ENCODE data around the gene OSBPL3. TPM values are rescaled to one million over a fixed set of nuclear protein-coding genes. Genes with fewer than 3 reads are reported as not detected.

Gene OSBPL3
- total RNA-seq, 2 donors from 2014 or later = 52.9 to 53.0 TPM

DNA sequence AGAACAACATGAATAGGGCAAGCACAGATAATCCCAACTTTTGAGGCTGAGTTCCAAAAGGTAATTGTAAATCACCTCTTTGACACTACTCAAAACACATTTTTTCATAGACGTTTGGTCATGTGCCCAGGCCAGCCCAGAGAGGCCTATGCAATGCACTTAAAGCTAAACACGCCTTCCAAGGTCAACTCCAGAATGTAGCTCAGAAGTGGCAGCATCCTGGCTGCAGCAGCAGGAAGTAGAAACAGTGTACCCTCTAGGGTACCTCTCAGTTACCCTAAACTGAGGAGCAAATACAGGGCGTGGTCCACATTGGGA is 58.7 kb downstream of the OSBPL3 start:
- H3K4me3 Mint-ChIP-seq = peak overlapping the region; percentile 12 to 76
- no peaks in the 10 kb centered on the region for H3K27me3 Mint-ChIP-seq (ENCODE audit: low read depth)
- ATAC-seq (replicated peaks in 1 of 2) = peak; percentile 16 to 30

DNA sequence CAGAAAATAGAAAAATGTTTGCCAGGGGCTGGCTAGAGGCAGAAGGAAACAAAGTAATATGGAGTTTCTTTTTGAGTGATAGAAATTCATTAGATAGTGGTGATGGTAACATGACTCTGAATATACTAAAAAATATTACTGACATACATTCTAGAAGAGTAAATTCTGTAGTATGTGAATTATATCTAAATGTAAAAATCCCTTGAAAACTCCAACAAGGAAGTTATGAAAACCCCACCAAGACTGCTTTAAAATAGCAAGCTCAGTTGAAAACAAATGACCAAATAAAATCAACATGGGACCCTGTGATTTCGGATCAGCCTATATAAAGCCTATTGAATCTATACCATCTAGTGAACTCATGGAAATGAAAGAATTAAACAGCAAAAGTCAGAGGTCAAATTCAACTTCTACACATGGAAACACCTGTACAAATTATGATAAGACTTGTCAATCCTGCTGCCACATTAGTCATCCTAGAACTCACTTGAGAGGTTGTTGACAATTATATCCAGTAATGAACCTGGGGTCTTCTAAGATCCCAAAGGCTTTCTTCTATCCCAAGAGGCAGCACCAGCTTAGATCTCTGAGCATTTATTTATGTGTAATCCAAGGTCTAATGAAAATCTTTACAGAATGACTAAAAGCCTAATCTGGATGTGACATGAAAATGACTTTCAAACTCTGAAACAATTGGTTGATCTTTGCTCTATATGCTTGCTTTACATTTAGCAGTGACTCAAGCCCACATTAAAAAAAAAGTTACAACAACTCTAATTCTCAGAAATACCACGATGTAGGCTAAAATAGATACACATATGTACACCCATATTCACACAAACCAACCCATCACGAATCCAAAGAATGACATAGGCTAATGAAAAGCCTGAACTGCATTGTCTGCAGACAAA is 59.3 kb downstream of the OSBPL3 start:
- Mint-ChIP-seq H3K27me3 (ENCODE audit: low read depth) (no peaks in the 10 kb centered on the region), H3K9me3 (no peaks in the 10 kb centered on the region), H3K27ac (peak overlapping the region; percentile 24), H3K4me3 (peak overlapping the region; percentile 27 to 76), H3K36me3 (ENCODE audit: insufficient read depth in 2 of 2) (peaks cover 0 to 5% of the 10 kb centered on the region in 2 donors), H3K4me1 (ENCODE audit: low read depth) (peaks cover 90% of the 10 kb centered on the region)
- ATAC-seq (replicated peaks in 1 of 2) (peak; percentile 74 to 86), DNase-seq (no peak)

More for the DNA sequence above, 58.7 kb downstream of the OSBPL3 start:
- DNase-seq = no peak
- peak overlapping the region; percentile 24 for H3K27ac Mint-ChIP-seq
- no peaks in the 10 kb centered on the region for H3K9me3 Mint-ChIP-seq
- H3K4me1 Mint-ChIP-seq (ENCODE audit: low read depth) = peaks cover 84% of the 10 kb centered on the region
- H3K36me3 Mint-ChIP-seq (ENCODE audit: insufficient read depth in 2 of 2) = peaks cover 0 to 5% of the 10 kb centered on the region in 2 donors

DNA sequence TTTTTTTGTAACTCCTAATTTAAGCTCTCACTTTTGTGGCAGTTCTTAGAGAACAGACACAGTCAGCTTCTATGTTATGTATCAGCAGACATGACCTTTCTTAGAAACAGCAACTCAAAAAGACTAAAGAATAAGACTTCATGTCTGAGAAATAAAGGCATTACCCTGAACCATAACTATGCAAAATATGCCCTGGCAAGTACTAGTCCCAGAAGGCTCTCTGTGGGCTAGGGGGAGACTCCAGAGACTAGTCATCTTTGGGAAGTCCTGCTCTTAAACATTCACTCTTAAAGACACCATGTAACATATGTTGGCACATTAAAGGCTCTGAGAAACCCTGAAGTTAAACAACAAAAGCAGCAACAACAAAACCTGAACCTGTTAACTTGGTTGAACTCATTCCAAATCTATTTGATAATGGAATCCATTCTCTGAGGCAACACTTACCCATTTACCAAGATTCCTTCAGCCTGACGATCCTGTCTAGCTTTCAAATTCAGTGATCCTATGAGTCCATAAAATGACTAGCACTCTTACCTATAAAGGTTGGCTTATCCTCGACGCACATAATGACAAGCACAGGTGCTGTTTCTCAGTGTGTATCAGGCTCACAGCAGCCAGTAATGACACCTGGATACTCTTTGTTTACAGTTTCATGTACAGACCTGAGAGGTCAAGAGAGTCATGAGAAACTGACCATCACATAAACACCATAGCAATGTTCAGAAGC is 62.3 kb downstream of the OSBPL3 start:
- H3K27ac Mint-ChIP-seq = peak overlapping the region; percentile 75

DNA sequence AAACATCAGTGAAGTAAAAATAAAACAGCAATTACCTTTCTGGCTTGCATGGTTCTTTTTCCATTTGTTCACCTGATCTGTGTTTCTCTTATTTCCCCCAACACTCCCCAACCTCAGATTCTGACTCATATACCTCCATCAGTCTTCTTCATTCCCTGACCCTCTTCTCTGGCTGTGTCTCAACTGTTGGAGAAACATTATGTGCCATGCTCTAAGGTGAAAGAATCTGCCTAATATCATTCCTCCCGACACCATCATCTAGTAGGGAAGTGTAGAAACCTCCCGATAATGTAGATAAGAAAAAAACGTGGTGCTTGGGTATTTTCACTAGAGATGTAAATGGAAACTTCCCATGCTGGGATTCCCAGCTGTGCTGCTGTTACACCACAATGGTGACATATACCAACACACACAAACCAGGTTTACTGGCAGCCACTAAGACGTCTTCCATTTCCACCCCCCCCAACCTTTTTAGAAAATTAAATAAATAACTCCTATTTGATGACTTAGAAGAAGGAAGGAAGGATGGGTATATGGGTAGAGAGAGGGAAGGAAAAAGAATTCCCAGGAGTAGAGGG is 63.4 kb downstream of the OSBPL3 start:
- no peak for ATAC-seq (replicated peaks in 1 of 2)
- peak overlapping the region; percentile 41 for H3K27ac Mint-ChIP-seq

More for the DNA sequence above, 62.3 kb downstream of the OSBPL3 start:
- ATAC-seq (replicated peaks in 1 of 2) (peak; percentile 22 to 59), DNase-seq (no peak)
- peak overlapping the region in 1 of 2 donors; percentile 58 for H3K4me3 Mint-ChIP-seq
- no peaks in the 10 kb centered on the region for H3K9me3 Mint-ChIP-seq
- H3K36me3 Mint-ChIP-seq (ENCODE audit: insufficient read depth in 2 of 2) = peaks cover 0 to 8% of the 10 kb centered on the region in 2 donors
- H3K27me3 Mint-ChIP-seq (ENCODE audit: low read depth) = no peaks in the 10 kb centered on the region
- H3K4me1 Mint-ChIP-seq (ENCODE audit: low read depth) = peaks cover 100% of the 10 kb centered on the region

DNA sequence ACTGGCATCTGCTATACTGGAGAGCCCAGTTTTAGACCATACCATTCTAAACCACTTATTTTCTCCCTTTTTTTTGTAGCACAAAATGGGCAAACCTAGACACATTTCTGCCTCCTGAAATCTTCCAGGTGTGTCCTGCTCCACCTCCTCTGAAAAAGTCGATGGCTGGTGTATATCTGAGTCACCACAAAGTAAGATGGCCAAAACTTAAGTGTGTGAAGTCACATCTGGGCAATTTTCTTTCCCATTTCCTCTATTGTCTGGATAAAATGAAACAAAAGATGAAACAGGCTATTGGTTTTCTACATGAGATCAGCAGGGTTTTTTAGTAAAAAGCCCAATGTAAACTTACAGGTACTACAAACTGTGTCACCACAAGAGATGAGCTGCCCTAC is 65.5 kb downstream of the OSBPL3 start:
- ATAC-seq (replicated peaks in 1 of 2) = no peak
- DNase-seq = no peak
- H3K27me3 Mint-ChIP-seq (ENCODE audit: low read depth) = no peaks in the 10 kb centered on the region

More for the DNA sequence above, 63.4 kb downstream of the OSBPL3 start:
- Mint-ChIP-seq H3K27me3 (ENCODE audit: low read depth) (no peaks in the 10 kb centered on the region), H3K36me3 (ENCODE audit: insufficient read depth in 2 of 2) (peaks cover 0 to 8% of the 10 kb centered on the region in 2 donors), H3K4me3 (peak overlapping the region; percentile 36 to 61), H3K4me1 (ENCODE audit: low read depth) (peaks cover 100% of the 10 kb centered on the region), H3K9me3 (no peaks in the 10 kb centered on the region)
- no peak for DNase-seq

DNA sequence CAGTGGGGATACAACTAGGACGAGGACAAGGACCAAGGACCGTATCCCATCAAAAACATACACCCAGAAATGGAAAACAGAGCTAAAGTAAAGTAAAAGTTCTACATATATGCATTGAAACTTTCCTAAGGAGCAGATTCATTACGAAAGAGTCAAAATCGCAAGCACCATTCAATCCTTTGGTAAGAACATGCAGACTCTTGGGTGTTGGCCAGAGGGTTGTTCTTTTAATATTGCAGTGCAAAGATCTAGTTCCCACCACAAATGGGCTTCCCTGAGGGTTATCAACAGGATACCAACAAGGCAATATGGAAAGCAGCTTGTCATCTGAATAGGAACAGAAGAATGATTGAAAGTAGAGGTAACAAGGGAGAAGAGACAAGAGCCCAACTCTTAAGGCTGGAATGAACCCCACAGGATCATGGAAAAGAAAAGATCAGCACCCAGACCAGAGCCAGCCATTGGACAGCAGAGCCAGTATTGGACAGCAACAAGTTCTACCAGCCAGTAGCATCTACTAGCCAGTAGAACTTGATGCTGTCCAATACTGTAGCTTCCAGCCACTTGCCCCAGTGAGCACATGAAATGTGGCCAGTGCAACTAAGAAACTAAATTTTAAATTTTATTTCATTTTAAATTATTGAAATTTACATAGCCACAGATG is 66.0 kb downstream of the OSBPL3 start:
- Mint-ChIP-seq H3K27me3 (ENCODE audit: low read depth) (no peaks in the 10 kb centered on the region), H3K36me3 (ENCODE audit: insufficient read depth in 2 of 2) (peaks cover 0 to 6% of the 10 kb centered on the region in 2 donors), H3K4me1 (ENCODE audit: low read depth) (peaks cover 92% of the 10 kb centered on the region), H3K4me3 (peak overlapping the region in 1 of 2 donors; percentile 46), H3K9me3 (no peaks in the 10 kb centered on the region), H3K27ac (peak overlapping the region; percentile 81)
- ATAC-seq (replicated peaks in 1 of 2) = no peak
- DNase-seq = no peak

More for the DNA sequence above, 65.5 kb downstream of the OSBPL3 start:
- peak overlapping the region in 1 of 2 donors; percentile 74 for H3K4me3 Mint-ChIP-seq
- no peaks in the 10 kb centered on the region for H3K9me3 Mint-ChIP-seq
- H3K27ac Mint-ChIP-seq = peak overlapping the region; percentile 70
- H3K36me3 Mint-ChIP-seq (ENCODE audit: insufficient read depth in 2 of 2) = peaks cover 0 to 8% of the 10 kb centered on the region in 2 donors
- peaks cover 97% of the 10 kb centered on the region for H3K4me1 Mint-ChIP-seq (ENCODE audit: low read depth)

DNA sequence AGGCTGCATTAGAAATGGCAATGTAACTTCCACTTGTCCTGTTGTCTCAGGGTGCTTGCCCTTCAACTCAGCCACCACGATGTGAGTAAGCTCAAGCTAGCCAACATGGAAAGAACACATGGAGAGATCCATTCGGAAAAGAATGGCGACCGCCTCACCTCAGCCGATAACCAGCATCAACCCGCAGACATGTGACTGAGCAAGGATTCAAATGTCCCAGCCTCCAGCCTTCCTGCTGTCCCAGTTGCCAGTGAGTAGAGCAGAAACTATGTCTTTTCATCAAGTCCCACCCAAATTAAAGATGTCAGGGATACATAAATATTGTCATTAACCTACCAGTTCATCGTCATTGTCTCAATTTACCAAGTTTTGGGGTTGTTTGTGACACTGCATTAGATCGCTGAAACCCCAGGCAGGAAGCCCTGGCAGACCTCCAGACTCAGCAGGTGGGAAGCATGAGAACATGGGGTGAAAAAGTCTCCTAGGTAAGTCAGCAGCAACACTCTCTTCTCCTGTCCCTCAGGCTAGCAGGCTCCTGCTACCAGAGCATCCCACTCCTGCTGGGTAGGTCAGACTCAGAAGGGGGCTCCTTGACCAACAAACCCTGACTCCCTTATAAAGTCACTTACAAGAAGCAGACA is 67.0 kb downstream of the OSBPL3 start:
- no peak for ATAC-seq (replicated peaks in 1 of 2)
- Mint-ChIP-seq H3K9me3 (no peaks in the 10 kb centered on the region), H3K27me3 (ENCODE audit: low read depth) (no peaks in the 10 kb centered on the region), H3K27ac (peak overlapping the region; percentile 20), H3K4me3 (peak overlapping the region in 1 of 2 donors; percentile 46), H3K36me3 (ENCODE audit: insufficient read depth in 2 of 2) (peaks cover 0 to 3% of the 10 kb centered on the region in 2 donors), H3K4me1 (ENCODE audit: low read depth) (peaks cover 83% of the 10 kb centered on the region)
- DNase-seq = no peak

DNA sequence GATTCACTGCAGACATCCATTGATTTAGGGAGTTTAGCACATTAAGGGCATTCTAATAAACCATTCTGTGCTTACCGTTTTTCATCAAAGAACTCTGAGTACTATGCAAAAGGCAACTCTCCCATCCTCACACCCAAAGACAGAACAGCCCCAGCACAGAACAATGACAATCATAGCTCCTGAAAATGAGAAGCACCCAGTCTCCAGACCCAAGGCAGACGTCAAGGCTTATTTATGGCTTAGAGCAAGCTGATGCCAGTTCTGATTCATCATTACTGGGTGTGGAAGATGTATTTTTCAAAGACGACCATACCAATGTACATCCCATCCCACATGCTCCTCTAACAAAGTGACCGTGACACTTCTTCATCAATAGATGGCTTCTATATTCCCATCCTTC is 67.6 kb downstream of the OSBPL3 start:
- Mint-ChIP-seq H3K36me3 (ENCODE audit: insufficient read depth in 2 of 2) (peaks cover 0 to 3% of the 10 kb centered on the region in 2 donors), H3K9me3 (no peaks in the 10 kb centered on the region), H3K4me1 (ENCODE audit: low read depth) (peaks cover 77% of the 10 kb centered on the region), H3K4me3 (peak overlapping the region in 1 of 2 donors; percentile 46), H3K27ac (peak overlapping the region; percentile 20), H3K27me3 (ENCODE audit: low read depth) (no peaks in the 10 kb centered on the region)
- DNase-seq = no peak
- ATAC-seq (replicated peaks in 1 of 2) = no peak

DNA sequence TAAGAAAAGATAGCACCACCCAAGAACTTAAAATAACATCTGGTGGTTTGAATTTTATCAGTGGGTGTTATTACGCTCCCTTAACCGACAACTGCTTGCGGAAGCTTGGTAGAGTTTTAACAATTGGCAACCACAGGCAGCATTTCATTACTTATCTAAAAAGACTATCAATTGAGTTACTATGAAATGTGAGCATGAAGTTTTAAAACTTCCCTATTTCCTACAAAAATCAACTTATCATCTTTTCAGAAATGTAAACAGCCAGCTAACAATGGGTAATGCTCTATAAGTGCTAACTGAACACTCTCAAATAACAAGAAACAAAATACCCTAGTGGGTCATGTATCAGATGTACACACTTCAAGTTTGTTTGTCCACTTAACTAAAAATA is 68.8 kb downstream of the OSBPL3 start:
- ATAC-seq (replicated peaks in 1 of 2) = peak in 1 of 2 donors; percentile 8
- Mint-ChIP-seq H3K9me3 (no peaks in the 10 kb centered on the region), H3K4me1 (ENCODE audit: low read depth) (peaks cover 65% of the 10 kb centered on the region), H3K27me3 (ENCODE audit: low read depth) (no peaks in the 10 kb centered on the region), H3K4me3 (peak overlapping the region; percentile 51 to 66), H3K27ac (peak overlapping the region; percentile 74), H3K36me3 (ENCODE audit: insufficient read depth in 2 of 2) (peaks cover 0 to 3% of the 10 kb centered on the region in 2 donors)
- no peak for DNase-seq

DNA sequence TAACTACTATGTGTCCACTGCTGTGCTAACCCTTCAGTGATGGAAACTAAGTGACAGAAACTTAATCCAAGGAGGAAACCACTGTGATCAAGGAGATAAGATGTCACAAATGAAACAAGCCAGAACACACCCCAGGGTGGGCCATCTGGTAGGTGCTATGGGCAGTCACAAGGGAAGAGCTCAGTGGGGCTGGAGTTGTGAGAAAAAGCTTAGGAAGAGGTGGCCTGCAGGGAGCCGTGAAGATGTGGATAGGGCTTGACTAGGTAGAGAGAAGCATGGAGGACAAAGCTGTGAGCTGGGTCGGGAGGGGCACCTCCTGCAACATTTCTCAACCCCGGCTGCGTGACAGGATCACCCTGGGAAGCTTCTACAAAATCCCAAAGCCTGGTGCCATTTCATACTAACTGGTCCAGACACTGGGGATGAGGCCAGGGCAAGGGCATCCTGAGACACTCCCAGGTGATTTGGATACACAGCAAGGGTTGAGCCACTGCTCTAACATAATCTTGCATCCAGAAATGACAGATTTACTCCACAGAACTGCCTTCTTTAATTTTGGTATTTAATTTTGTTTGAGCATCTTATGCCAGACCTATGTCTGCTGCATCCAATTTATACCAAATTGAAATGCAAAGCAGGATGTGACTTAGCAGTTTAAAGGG is 69.3 kb downstream of the OSBPL3 start:
- ATAC-seq (replicated peaks in 1 of 2) = no peak
- peak overlapping the region; percentile 74 for H3K27ac Mint-ChIP-seq
- peaks cover 59% of the 10 kb centered on the region for H3K4me1 Mint-ChIP-seq (ENCODE audit: low read depth)
- no peaks in the 10 kb centered on the region for H3K27me3 Mint-ChIP-seq (ENCODE audit: low read depth)
- peaks cover 0 to 3% of the 10 kb centered on the region in 2 donors for H3K36me3 Mint-ChIP-seq (ENCODE audit: insufficient read depth in 2 of 2)
- no peak for DNase-seq
- H3K9me3 Mint-ChIP-seq = no peaks in the 10 kb centered on the region
- peak overlapping the region; percentile 51 to 66 for H3K4me3 Mint-ChIP-seq

DNA sequence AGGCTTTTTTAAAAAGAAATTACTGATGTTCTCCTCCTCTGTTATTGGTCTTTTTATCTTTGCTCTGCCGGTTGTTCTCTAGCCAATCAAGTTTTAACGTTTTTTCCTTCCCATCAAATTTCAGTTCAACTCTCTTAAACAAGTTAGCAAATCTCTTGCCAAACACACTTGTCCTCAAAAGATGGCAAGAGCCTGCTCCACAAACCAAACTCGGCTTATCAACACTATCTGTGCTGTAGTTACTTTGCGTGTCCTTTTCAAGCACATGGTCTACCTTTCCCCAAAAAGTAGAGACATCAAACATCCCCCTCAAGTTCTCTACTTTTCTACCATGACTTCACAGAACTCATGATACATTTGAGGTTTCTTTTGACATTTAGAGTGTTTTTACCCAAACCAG is 71.3 kb downstream of the OSBPL3 start:
- Mint-ChIP-seq H3K9me3 (no peaks in the 10 kb centered on the region), H3K27me3 (ENCODE audit: low read depth) (no peaks in the 10 kb centered on the region), H3K4me1 (ENCODE audit: low read depth) (peaks cover 40% of the 10 kb centered on the region), H3K27ac (no peak overlapping the region), H3K36me3 (ENCODE audit: insufficient read depth in 2 of 2) (peaks cover 3 to 6% of the 10 kb centered on the region in 2 donors), H3K4me3 (no peak overlapping the region)
- DNase-seq (no peak), ATAC-seq (replicated peaks in 1 of 2) (no peak)

DNA sequence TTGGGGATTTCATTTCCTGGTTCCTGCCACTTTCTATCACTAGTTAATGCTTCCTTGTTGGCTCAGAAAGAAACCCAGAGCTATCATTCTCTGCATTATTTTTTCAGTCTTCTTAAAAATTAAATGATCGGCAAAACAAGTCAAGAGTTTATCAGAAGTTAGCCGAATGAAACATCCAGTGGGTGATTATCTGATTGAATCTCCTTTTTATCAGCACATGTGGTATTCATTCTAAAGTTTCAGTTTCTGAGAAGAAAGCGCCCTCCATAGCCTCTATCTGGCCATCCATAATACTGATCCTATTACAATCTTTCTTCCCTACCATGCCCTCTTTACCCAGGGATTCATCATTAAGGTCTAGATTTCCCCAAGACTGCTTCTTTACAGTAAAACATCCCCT is 71.8 kb downstream of the OSBPL3 start:
- Mint-ChIP-seq H3K9me3 (no peaks in the 10 kb centered on the region), H3K4me3 (no peak overlapping the region), H3K27me3 (ENCODE audit: low read depth) (no peaks in the 10 kb centered on the region), H3K27ac (no peak overlapping the region), H3K36me3 (ENCODE audit: insufficient read depth in 2 of 2) (peaks cover 3 to 6% of the 10 kb centered on the region in 2 donors), H3K4me1 (ENCODE audit: low read depth) (peaks cover 40% of the 10 kb centered on the region)
- no peak for ATAC-seq (replicated peaks in 1 of 2)
- no peak for DNase-seq
